ENCODE data around the gene LY6G5C.

The LY6G5C gene

DNA sequence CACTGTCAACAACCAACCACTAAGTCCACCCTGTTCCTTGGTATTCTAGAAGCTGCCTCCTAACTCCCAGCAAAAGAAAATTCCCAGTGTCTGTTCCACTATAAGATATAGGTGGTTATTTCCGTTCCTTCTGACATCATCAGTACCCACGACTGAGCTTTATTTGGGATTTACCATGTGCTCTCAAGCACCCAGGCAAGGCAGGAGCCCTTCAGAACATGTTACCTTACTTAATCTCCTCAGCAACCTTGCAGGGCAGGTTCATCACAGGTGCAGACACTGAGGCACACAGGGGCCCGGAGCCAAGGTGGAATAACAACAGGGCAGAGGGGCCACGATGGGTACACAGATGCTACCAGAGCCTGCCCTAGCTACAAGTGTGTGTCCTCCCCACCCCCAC lies 11.5 kb upstream of the LY6G5C start:
- FAIRE-seq: no peak
- no peak for DNase-seq (ENCODE audit: insufficient read length, low spot score)

GRCh38 chr6:31691564-31692108 lies 10.8 kb upstream of the LY6G5C start:
- DNase-seq (ENCODE audit: insufficient read length, low spot score) (no peak), FAIRE-seq (no peak)

- no peak for FAIRE-seq
- no peak for DNase-seq (ENCODE audit: insufficient read length, low spot score)
These were observed 10.2 kb upstream of the LY6G5C start for GRCh38 chr6:31691078-31691463.

GRCh38 chr6:31690231-31691077 lies 9.6 kb upstream of the LY6G5C start:
- FAIRE-seq: no peak
- no peak for DNase-seq (ENCODE audit: insufficient read length, low spot score)

- FAIRE-seq (no peak), DNase-seq (ENCODE audit: insufficient read length, low spot score) (no peak)
These were observed 8.6 kb upstream of the LY6G5C start for GRCh38 chr6:31689249-31690110.

- no peak for DNase-seq (ENCODE audit: insufficient read length, low spot score)
- FAIRE-seq: no peak
These were observed 7.2 kb upstream of the LY6G5C start for GRCh38 chr6:31687860-31688693.

GRCh38 chr6:31687321-31687720 lies 6.5 kb upstream of the LY6G5C start:
- DNase-seq (ENCODE audit: insufficient read length, low spot score): no peak
- FAIRE-seq: no peak

DNA sequence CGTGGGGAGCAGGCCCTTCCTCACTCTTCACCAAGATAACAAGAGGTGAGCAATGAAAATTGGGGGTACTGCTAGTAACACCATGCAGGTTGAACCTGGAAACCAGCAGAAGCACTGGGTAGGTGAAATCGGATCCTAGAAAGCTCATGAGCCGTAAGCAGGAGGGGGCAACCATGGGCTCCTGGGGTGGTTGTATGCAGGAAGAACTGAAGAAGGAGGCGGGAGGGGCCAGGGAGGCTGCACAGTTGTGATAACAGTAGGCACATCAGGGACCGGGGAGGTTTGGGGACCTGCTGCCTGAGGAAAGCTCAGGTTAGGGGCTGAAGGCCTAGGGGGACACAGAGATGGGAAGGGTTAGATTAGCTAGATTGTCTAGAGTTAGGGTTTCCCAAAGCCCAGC lies 5.6 kb upstream of the LY6G5C start:
- DNase-seq (ENCODE audit: insufficient read length, low spot score) (no peak), FAIRE-seq (no peak)

- DNase-seq (ENCODE audit: insufficient read length, low spot score) (no peak), FAIRE-seq (no peak)
These were observed 2.7 kb upstream of the LY6G5C start for GRCh38 chr6:31683591-31683990.

- FAIRE-seq (no peak), DNase-seq (ENCODE audit: insufficient read length, low spot score) (no peak)
These were observed 336 bp upstream of the LY6G5C start for GRCh38 chr6:31681135-31681671.

DNA sequence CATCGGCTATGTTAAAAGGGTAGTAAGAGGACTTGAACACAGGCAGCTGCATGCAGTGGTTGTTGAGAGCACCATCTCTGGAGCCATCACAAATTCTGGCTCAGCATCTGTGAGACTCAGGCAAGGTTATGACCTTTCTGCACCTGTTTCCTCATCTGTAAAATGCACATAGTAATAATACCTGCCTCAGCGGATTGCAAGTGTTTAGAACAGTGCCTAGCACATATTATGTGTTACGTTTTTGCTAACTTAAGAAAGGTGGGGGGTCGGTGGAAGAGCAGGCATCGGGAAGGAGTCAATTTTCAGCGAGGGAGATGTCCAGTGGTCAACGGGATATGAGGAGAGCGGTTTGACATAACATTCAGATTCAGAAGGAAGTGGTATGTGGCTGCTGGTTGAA lies 2.9 kb downstream of the LY6G5C start:
- DNase-seq (ENCODE audit: insufficient read length, low spot score) (no peak), FAIRE-seq (no peak)

DNA sequence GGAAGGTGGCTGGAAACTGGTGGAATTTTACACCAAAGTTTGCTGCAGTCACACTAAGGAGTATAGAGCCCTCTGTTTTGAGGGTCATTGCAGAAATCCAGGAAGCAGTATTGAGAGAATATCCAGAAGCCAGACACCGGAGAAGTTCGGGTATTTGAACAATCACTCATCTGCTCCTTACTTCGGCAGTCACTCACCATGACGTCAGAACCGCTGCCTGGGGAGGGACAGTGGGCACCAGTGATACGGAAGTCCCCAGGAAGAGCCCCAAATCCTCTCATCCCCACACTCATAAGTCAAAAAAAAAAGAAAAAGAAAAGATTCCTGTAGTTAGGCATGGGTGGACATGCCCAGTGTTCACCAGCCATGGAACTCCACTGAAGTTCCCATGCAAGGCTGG lies 4.0 kb downstream of the LY6G5C start:
- DNase-seq (ENCODE audit: insufficient read length, low spot score) (no peak), FAIRE-seq (no peak)

- FAIRE-seq (no peak), DNase-seq (ENCODE audit: insufficient read length, low spot score) (no peak)
These were observed 4.5 kb downstream of the LY6G5C start for GRCh38 chr6:31676322-31676903.

GRCh38 chr6:31669676-31670075 lies 11.2 kb downstream of the LY6G5C start, which contains the start of gene LY6G5B:
Gene LY6G5B, plus strand, starts transcription at chr6:31669976. Its CDS starts 975 bp downstream, at chr6:31670951.
- FAIRE-seq: no peak
- DNase-seq (ENCODE audit: insufficient read length, low spot score): no peak

- no peak for FAIRE-seq
- no peak for DNase-seq (ENCODE audit: insufficient read length, low spot score)
These were observed 14.4 kb downstream of the LY6G5C start for GRCh38 chr6:31666337-31666965.

GRCh38 chr6:31665501-31666336 lies 15.1 kb downstream of the LY6G5C start, which contains the start of gene CSNK2B:
Gene CSNK2B, plus strand, starts transcription at chr6:31666080. Its CDS starts 752 bp downstream, at chr6:31666832.
- DNase-seq (ENCODE audit: insufficient read length, low spot score): peak; percentile 95
- peak; percentile 60 for FAIRE-seq

DNA sequence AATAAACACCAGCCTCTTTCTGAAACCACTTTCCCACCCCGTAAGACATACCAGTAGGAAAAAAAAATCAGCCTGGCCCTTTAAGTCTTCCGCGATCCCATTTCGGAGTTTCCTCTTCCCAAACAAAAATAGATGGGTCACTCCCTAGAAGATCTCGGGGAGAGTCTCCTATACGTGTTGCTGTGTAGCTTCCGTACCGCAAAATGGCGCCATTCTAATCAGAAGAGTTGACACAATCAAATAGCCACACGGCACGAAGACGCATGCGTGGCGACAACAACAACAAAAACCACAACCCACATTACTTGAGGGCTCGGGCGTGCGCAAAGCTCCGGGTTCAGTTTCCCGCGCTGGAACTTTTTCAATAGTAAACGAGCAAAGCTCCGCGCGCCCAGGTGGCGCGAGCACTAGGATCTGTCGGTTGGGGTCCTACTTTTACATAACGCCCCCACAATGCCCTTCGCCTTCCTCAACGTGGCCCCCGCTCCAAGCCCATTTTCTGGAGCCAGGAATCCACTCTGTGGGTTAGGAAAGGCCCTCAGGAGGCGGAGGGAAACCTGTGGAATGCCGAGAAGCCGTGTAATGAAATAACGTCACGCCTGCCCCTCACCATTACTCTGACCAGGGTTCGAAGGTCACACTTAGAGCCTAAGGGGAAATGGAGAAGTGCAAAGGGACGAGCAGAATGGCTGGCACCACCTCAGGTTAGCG lies 15.9 kb downstream of the LY6G5C start, which contains the start of gene GPANK1:
Gene GPANK1 (minus strand): TSS at position 208 of the 711 bp plus-strand sequence. CDS start 519 bp downstream, outside the sequence.
- FAIRE-seq (no peak), DNase-seq (ENCODE audit: insufficient read length, low spot score) (peak; percentile 84)

Measured in HTR-8/SVneo (cell line).